Parietal lobe (tissue), 2 donors: Measurements from ENCODE around the gene ZNF354B. TPM values are rescaled to one million over a fixed set of nuclear protein-coding genes. Genes with fewer than 3 reads are reported as not detected.

Experiments
- small RNA-seq: library from RNA; depleted of rRNA; stranded (forward); fragments of <200 nt; gene quantifications from one replicate; pipeline ENCODE3, GENCODE V24; 2014; ENCODE audit warnings: low replicate concordance
- total RNA-seq: library from RNA; depleted of rRNA; stranded (reverse); fragments of >200 nt; gene quantifications from one replicate; pipeline ENCODE4 v1.2.3, GENCODE V29; 2014

ZNF354B gene
- total RNA-seq = 39.8 TPM

GRCh38 chr5:178859625-178860521 lies at the start of gene ZNF354B:
TSS of gene ZNF354B (plus strand) at chr5:178859953. CDS start at chr5:178861048, 1,095 bp downstream.

GRCh38 chr5:178895615-178896571 lies 36.1 kb downstream of the ZNF354B start, which contains the start of gene ZFP2:
TSS of gene ZFP2 (plus strand) at chr5:178895913. CDS start at chr5:178931314, 35,401 bp downstream.

Small RNA genes within 50 kb of the gene (small RNA-seq; reads per million reads assigned to genes)
- gene AC126915.2 (not detected), gene AC126915.3 (not detected)

Other genes with a start within 250 kb of the ZNF354B start
- gene CLK4, start 232.9 kb upstream of the ZNF354B start, total RNA-seq = 104 TPM
- 25.4 TPM for gene ZNF354A, start 129.3 kb upstream of the ZNF354B start, total RNA-seq
- 10.3 TPM for gene ZFP2, start 36.0 kb downstream of the ZNF354B start, total RNA-seq
- 25.4 TPM for gene ZNF454, start 81.2 kb downstream of the ZNF354B start, total RNA-seq
- gene GRM6, start 135.4 kb downstream of the ZNF354B start, total RNA-seq = 0.63 TPM
- gene ZNF879, start 163.9 kb downstream of the ZNF354B start, total RNA-seq = 21.3 TPM
- gene ZNF354C, start 200.4 kb downstream of the ZNF354B start, total RNA-seq = 52.6 TPM